ENCODE measurements around the gene NRDE2. TPM values are rescaled to one million over a fixed set of nuclear protein-coding genes. Genes with fewer than 3 reads are reported as not detected.
"Not testable (repeated sequence)": the region's sequence is repeated elsewhere in the genome, so short reads cannot be mapped to it uniquely, and the experiment has no call there.

Gene NRDE2
- total RNA-seq, 1 experiment from 2014 or later, result 20.1 TPM

DNA sequence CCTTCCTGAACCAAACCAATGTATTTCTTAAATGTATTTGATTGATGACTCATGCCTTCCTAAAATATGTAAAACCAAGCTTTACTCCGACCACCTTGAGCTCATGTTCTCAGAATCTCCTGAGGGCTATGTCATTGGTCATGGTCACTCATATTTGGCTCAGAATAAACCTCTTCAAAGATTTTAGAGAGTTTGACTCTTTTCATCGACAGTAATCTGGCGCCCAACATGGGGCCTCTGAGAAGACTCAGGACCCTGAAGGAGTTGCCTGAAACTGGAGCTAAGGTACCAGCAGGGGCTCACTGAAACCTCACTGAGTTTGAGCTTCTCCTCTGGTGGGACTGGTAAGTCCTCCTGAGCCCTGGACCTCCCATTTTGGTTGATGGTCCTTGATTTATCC is 92.6 kb downstream of the NRDE2 start (continued):
- TF ChIP-seq ZBTB33 (IDR thresholded peaks at IDR 0.05; ENCODE audit: extremely low read depth, insufficient replicate concordance, low read length) (no peak), JUND (IDR thresholded peaks at IDR 0.05) (no peak)

- ATAC-seq (peak; percentile 95), DNase-seq (ENCODE audit: low read depth, low spot score) (peak; percentile 50)
- TF ChIP-seq ZBTB33 (IDR thresholded peaks at IDR 0.05; ENCODE audit: extremely low read depth, insufficient replicate concordance, low read length) (no peak), CTCF (IDR thresholded peaks at IDR 0.05 in 2 of 3, conservative IDR thresholded peaks at IDR 0.05 in 1 of 3; ENCODE audit: borderline replicate concordance in 1 of 3, insufficient read depth in 1 of 3, low read depth in 2 of 3, low read length in 2 of 3) (peak; percentile 82 to 91 (median 84)), EZH2phosphoT487 (IDR thresholded peaks at IDR 0.05; ENCODE audit: borderline replicate concordance) (no peak), ZNF274 (IDR thresholded peaks at IDR 0.05; ENCODE audit: low read depth, low read length) (no peak), RAD21 (IDR thresholded peaks at IDR 0.05; ENCODE audit: low read depth) (peak; percentile 94)
- H3K4me1 ChIP-seq (ENCODE audit: control insufficient read depth in 1 of 2, insufficient read depth in 2 of 2, low read length in 2 of 2), result peaks cover 0 to 9% of the 10 kb centered on the region in 2 experiments; a peak in 1 of 4 replicates
- POLR2A ChIA-PET, result no interaction called here
- no TSS peak for BruUV-seq (replicated peaks)
- H3K9ac ChIP-seq (ENCODE audit: low read length), result no peak overlapping the region
- intact Hi-C loops (cut with micrococcal nuclease), result loop anchor here (1.0 to 5.0 kb wide), 4 partner anchors 121 to 296 kb away; partner anchors contain the start of gene EFCAB11
- H3K4me3 ChIP-seq (replicated peaks in 1 of 2; ENCODE audit: low read depth in 1 of 2, low read length in 2 of 2), result peak overlapping the region in 1 of 2 experiments; percentile 19; a peak in 3 of 4 replicates
- H4K20me1 ChIP-seq (ENCODE audit: insufficient read depth), result no peaks in the 10 kb centered on the region
- no peaks in the 10 kb centered on the region for H3K79me2 ChIP-seq (ENCODE audit: insufficient read depth, low read length)
- peak overlapping the region; percentile 67 for H3K4me2 ChIP-seq (ENCODE audit: low read length)
- H3K9me2 ChIP-seq (ENCODE audit: insufficient read depth), result no peaks in the 10 kb centered on the region
- H3K9me3 ChIP-seq (ENCODE audit: control insufficient read depth in 1 of 2, insufficient read depth in 1 of 2, low read depth in 1 of 2, low read length in 2 of 2), result peaks cover 14 to 23% of the 10 kb centered on the region in 2 experiments; a peak in 2 of 4 replicates
- RAD21 ChIA-PET (ENCODE audit: low non-redundant PET in 1 of 2, low total read pairs in 2 of 2, uncharacterized antibody in 2 of 2, unreplicated experiment in 2 of 2), result interaction anchor here (0.6 to 1.1 kb wide), 2 partner anchors 262 to 559 kb away, joined by 3 read pairs; no protein-coding TSS in a partner anchor
- no peaks in the 10 kb centered on the region; a peak in 1 of 4 replicates for H3K36me3 ChIP-seq (ENCODE audit: control insufficient read depth in 1 of 2, insufficient read depth in 2 of 2, low read length in 2 of 2)
- H3K27ac ChIP-seq (ENCODE audit: low read depth, low read length), result no peak overlapping the region
- no peaks in the 10 kb centered on the region for H3K27me3 ChIP-seq (ENCODE audit: insufficient read depth, low read length)
- CTCF ChIA-PET, result interaction anchor here (0.7 to 2.6 kb wide), 8 partner anchors 8 to 296 kb away, joined by 3 to 33 read pairs (median 4); partner anchors contain the start of gene EFCAB11
- peak overlapping the region; percentile 98 for H2AFZ ChIP-seq (ENCODE audit: low read depth, low read length, poor library complexity, severe bottlenecking)
These were observed 96.4 kb downstream of the NRDE2 start for GRCh38 chr14:90235179-90235976.

GRCh38 chr14:90229942-90230341 is 101.8 kb downstream of the NRDE2 start:
- H3K4me3 ChIP-seq (replicated peaks in 1 of 2; ENCODE audit: low read depth in 1 of 2, low read length in 2 of 2); H3K4me1 ChIP-seq (ENCODE audit: control insufficient read depth in 1 of 2, insufficient read depth in 2 of 2, low read length in 2 of 2); H2AFZ ChIP-seq (ENCODE audit: low read depth, low read length, poor library complexity, severe bottlenecking); H3K4me2 ChIP-seq (ENCODE audit: low read length); CTCF ChIA-PET; H4K20me1 ChIP-seq (ENCODE audit: insufficient read depth); RAD21 ChIA-PET (ENCODE audit: low non-redundant PET in 1 of 2, low total read pairs in 2 of 2, uncharacterized antibody in 2 of 2, unreplicated experiment in 2 of 2); H3K27ac ChIP-seq (ENCODE audit: low read depth, low read length); POLR2A ChIA-PET; H3K27me3 ChIP-seq (ENCODE audit: insufficient read depth, low read length); H3K36me3 ChIP-seq (ENCODE audit: control insufficient read depth in 1 of 2, insufficient read depth in 2 of 2, low read length in 2 of 2); H3K79me2 ChIP-seq (ENCODE audit: insufficient read depth, low read length); BruUV-seq (replicated peaks); H3K9me2 ChIP-seq (ENCODE audit: insufficient read depth); DNase-seq (ENCODE audit: low read depth, low spot score); H3K9me3 ChIP-seq (ENCODE audit: control insufficient read depth in 1 of 2, insufficient read depth in 1 of 2, low read depth in 1 of 2, low read length in 2 of 2); H3K9ac ChIP-seq (ENCODE audit: low read length); intact Hi-C loops (cut with micrococcal nuclease); ATAC-seq: not testable (repeated sequence)
